Caco-2 (cell line): Measurements from ENCODE around the gene MGST2. TPM values are rescaled to one million over a fixed set of nuclear protein-coding genes. Genes with fewer than 3 reads are reported as not detected.
A peak's percentile ranks its signal among the peaks of the same experiment; 100 is the strongest.

ENCODE experiments used
- BruUV-seq: library from RNA; stranded (reverse); fragments of 400-500 nt; replicated peaks from 2 replicates; lab custom pipeline; 2021; lab: Mats Ljungman, UMichigan
- CTCF ChIA-PET: fragments of 300-600 bp; sonication (Branson Sonifier 250); formaldehyde crosslinking; loops from one replicate; lab custom pipeline; 2022; ENCODE audit warnings: antibody characterized with exemption; lab: Charles Lee
- POLR2A ChIA-PET: fragments of 300-600 bp; sonication (Branson Sonifier 250); formaldehyde crosslinking; loops from one replicate; lab custom pipeline; 2022; ENCODE audit warnings: antibody characterized with exemption; lab: Charles Lee
- DNase-seq, 2 experiments: peaks; one replicate each; pipeline versions ENCODE4 v3.0.0 to v3.0.0-alpha.2; 2020 to 2022
- H3K27me3 ChIP-seq: replicated peaks from 2 replicates; pipeline ENCODE4 v1.6.0; 2011; ENCODE audit warnings: low read length; ENCODE audit not compliant: control insufficient read depth, insufficient read depth
- H3K36me3 ChIP-seq: 2 replicates; pipeline ENCODE4 v1.5.1; 2011; ENCODE audit warnings: low read length; ENCODE audit not compliant: control insufficient read depth, insufficient read depth
- H3K4me1 ChIP-seq: fragments of 250-450 bp; sonication (Bioruptor Pico); 2 replicates; pipeline ENCODE4 v1.5.1; 2020; ENCODE audit warnings: mild to moderate bottlenecking
- H3K4me3 ChIP-seq: 2 replicates; pipeline ENCODE4 v1.5.1; 2011; ENCODE audit warnings: low read depth, mild to moderate bottlenecking, control low read depth, low read length
- H3K9me3 ChIP-seq: fragments of 250-450 bp; sonication (Bioruptor Pico); 2 replicates; pipeline ENCODE4 v1.5.1; 2020; ENCODE audit warnings: mild to moderate bottlenecking, moderate library complexity
- H3K27ac Mint-ChIP-seq: one replicate; pipeline ENCODE4 v1.8.0; 2022; ENCODE audit warnings: mixed read lengths; ENCODE audit not compliant: unreplicated experiment
- H3K27me3 Mint-ChIP-seq: one replicate; pipeline ENCODE4 v1.8.0; 2022; ENCODE audit warnings: mixed read lengths; ENCODE audit not compliant: insufficient read depth, unreplicated experiment
- H3K36me3 Mint-ChIP-seq: one replicate; pipeline ENCODE4 v1.8.0; 2022; ENCODE audit warnings: mild to moderate bottlenecking, mixed read lengths; ENCODE audit not compliant: insufficient read depth, unreplicated experiment
- H3K4me1 Mint-ChIP-seq: one replicate; pipeline ENCODE4 v1.8.0; 2022; ENCODE audit warnings: low read depth, mixed read lengths; ENCODE audit not compliant: unreplicated experiment
- H3K4me3 Mint-ChIP-seq: one replicate; pipeline ENCODE4 v1.8.0; 2022; ENCODE audit warnings: mild to moderate bottlenecking, moderate library complexity, mixed read lengths; ENCODE audit not compliant: unreplicated experiment
- H3K9me3 Mint-ChIP-seq: one replicate; pipeline ENCODE4 v1.8.0; 2022; ENCODE audit warnings: mixed read lengths; ENCODE audit not compliant: unreplicated experiment
- CTCF ChIP-seq, 2 experiments: fragments of 200-600 bp in 1 of 2; IDR thresholded peaks; 1 replicate in 1 of 2; 2 replicates in 1 of 2; pipeline versions ENCODE4 v1.5.1 to v1.8.0; 2011 to 2022; ENCODE audit warnings: antibody characterized with exemption in 1 of 2, control low read depth in 1 of 2, inconsistent platforms in 1 of 2, low read depth in 1 of 2, low read length in 1 of 2, mild to moderate bottlenecking in 1 of 2, moderate library complexity in 1 of 2; ENCODE audit not compliant: insufficient read depth in 1 of 2, severe bottlenecking in 1 of 2, unreplicated experiment in 1 of 2
- intact Hi-C: fragments of 100-400 bp; cut with micrococcal nuclease; formaldehyde crosslinking; loops from one replicate; pipeline ENCODE4 v1.10.0; 2022; ENCODE audit not compliant: unreplicated experiment
- total RNA-seq: library from RNA; stranded (reverse); gene quantifications from 2 replicates; pipeline ENCODE4 v1.2.3, GENCODE V29; 2022

The MGST2 gene
- total RNA-seq, 1 experiment from 2014 or later, result 81.7 TPM

- Mint-ChIP-seq H3K36me3 (peaks cover 14% of the 10 kb centered on the region), H3K27ac (peak overlapping the region; percentile 75), H3K9me3 (no peaks in the 10 kb centered on the region), H3K27me3 (no peaks in the 10 kb centered on the region), H3K4me3 (peak overlapping the region; percentile 39), H3K4me1 (peaks cover 46% of the 10 kb centered on the region)
- ChIA-PET CTCF (interaction anchor here (0.8 to 1.0 kb wide), 2 partner anchors 60 to 461 kb away, joined by 3 read pairs; no protein-coding TSS in a partner anchor), POLR2A (interaction anchor here (0.5 to 1.0 kb wide), 3 partner anchors 20 to 549 kb away, joined by 4 to 5 read pairs (median 4); no protein-coding TSS in a partner anchor)
- no peak for TF ChIP-seq CTCF (IDR thresholded peaks at IDR 0.05; ENCODE audit: insufficient read depth in 1 of 2, low read depth in 1 of 2, low read length in 1 of 2, severe bottlenecking in 1 of 2, unreplicated experiment in 1 of 2)
- intact Hi-C loops, result loop anchor here (2.0 kb wide), 1 partner anchor 23 kb away; no protein-coding TSS in a partner anchor
- H3K4me3 ChIP-seq, result no peak overlapping the region
- H3K27me3 ChIP-seq, result no peaks in the 10 kb centered on the region
- H3K36me3 ChIP-seq, result no peaks in the 10 kb centered on the region
- H3K9me3 ChIP-seq, result no peaks in the 10 kb centered on the region
- no peak for DNase-seq
- H3K4me1 ChIP-seq, result peaks cover 81% of the 10 kb centered on the region
- no TSS peak for BruUV-seq
Measured at GRCh38 chr4:139663561-139664138, 2.0 kb upstream of the MGST2 start.

DNA sequence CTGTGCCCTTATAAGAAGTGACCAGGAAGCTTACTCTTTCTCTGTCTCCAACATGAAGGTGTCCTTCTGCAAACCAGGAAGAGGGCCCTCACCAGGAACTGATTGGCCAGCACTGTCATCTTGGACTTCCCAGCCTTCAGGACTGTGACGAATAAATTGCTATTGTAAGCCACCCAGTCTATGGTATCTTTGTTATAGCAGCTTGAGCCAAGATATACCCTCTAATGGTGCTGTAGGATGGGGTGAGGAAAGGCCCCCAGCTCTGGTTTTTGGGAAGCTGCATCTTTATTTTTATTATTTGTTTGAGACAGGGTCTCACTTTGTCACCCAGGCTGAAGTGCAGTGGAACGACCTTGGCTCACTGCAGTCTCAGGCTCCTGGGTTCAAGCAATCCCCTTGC, 1.2 kb upstream of the MGST2 start:
- peaks cover 52% of the 10 kb centered on the region for H3K4me1 Mint-ChIP-seq
- H3K4me1 ChIP-seq, result peaks cover 82% of the 10 kb centered on the region
- POLR2A ChIA-PET, result interaction anchor here (1.0 kb wide), 1 partner anchor 19 kb away, joined by 5 read pairs; no protein-coding TSS in a partner anchor

More for the DNA sequence above, 1.2 kb upstream of the MGST2 start:
- CTCF ChIA-PET, result no interaction called here
- H3K27ac Mint-ChIP-seq, result peak overlapping the region; percentile 94
- no peaks in the 10 kb centered on the region for H3K27me3 Mint-ChIP-seq
- intact Hi-C loops, result loop anchor here (2.0 kb wide), 1 partner anchor 22 kb away; no protein-coding TSS in a partner anchor
- H3K27me3 ChIP-seq, result no peaks in the 10 kb centered on the region
- H3K4me3 Mint-ChIP-seq, result peak overlapping the region; percentile 39
- no TSS peak for BruUV-seq
- H3K4me3 ChIP-seq, result no peak overlapping the region
- H3K36me3 Mint-ChIP-seq, result peaks cover 22% of the 10 kb centered on the region
- DNase-seq, result no peak
- no peaks in the 10 kb centered on the region for H3K36me3 ChIP-seq
- no peak for TF ChIP-seq CTCF (IDR thresholded peaks at IDR 0.05; ENCODE audit: insufficient read depth in 1 of 2, low read depth in 1 of 2, low read length in 1 of 2, severe bottlenecking in 1 of 2, unreplicated experiment in 1 of 2)
- no peaks in the 10 kb centered on the region for H3K9me3 Mint-ChIP-seq
- H3K9me3 ChIP-seq, result no peaks in the 10 kb centered on the region
